Mucosa of stomach (tissue), 1 donor: ENCODE measurements around the gene RTN4RL2.
A peak's percentile ranks its signal among the peaks of the same experiment; 100 is the strongest.
"Not testable (repeated sequence)": the region's sequence is repeated elsewhere in the genome, so short reads cannot be mapped to it uniquely, and the experiment has no call there.

Source experiments
- H3K27me3 ChIP-seq: one replicate; pipeline ENCODE4 v1.7.0; 2013; ENCODE audit warnings: mild to moderate bottlenecking, low read length; ENCODE audit not compliant: control insufficient read depth, insufficient read depth
- H3K36me3 ChIP-seq: one replicate; pipeline ENCODE4 v1.7.0; 2013; ENCODE audit warnings: low read length; ENCODE audit not compliant: control insufficient read depth, insufficient read depth
- H3K4me1 ChIP-seq: one replicate; pipeline ENCODE4 v1.7.0; 2013; ENCODE audit warnings: mild to moderate bottlenecking, low read length; ENCODE audit not compliant: control insufficient read depth, insufficient read depth
- H3K4me3 ChIP-seq: one replicate; pipeline ENCODE4 v1.7.0; 2013; ENCODE audit warnings: low read length
- H3K9ac ChIP-seq: one replicate; pipeline ENCODE4 v1.7.0; 2013; ENCODE audit warnings: mild to moderate bottlenecking, low read length, moderate library complexity
- H3K9me3 ChIP-seq: one replicate; pipeline ENCODE4 v1.7.0; 2013; ENCODE audit warnings: mild to moderate bottlenecking, low read length, moderate library complexity; ENCODE audit not compliant: control insufficient read depth
- donor health status: Pancreatic carcinoma.

The RTN4RL2 gene

GRCh38 chr11:57438345-57439285 lies 21.7 kb upstream of the RTN4RL2 start:
- Histone ChIP-seq H3K36me3 (no peaks in the 10 kb centered on the region), H3K4me3 (no peak overlapping the region), H3K9me3 (no peaks in the 10 kb centered on the region), H3K27me3 (no peaks in the 10 kb centered on the region), H3K4me1 (peaks cover 8% of the 10 kb centered on the region), H3K9ac (no peak overlapping the region)

DNA sequence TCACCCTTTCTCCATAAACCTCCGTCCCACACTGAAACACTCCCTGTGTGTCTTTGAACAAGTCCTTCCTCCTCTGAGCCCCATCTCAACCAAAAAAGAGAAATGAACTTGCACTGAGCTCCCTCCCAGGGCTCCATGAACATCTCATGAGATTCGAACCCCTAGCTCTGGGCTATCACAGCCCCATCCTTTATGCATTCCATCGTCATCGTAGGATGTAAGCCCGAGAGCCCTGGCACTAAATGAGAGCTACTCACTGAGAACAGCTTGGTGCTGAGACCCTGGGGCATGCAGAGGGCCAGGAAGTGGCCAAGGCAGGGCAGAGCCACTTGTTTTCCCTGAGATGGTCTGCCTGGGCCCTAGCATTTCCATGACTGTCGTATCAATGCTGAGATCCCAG lies 20.5 kb upstream of the RTN4RL2 start:
- no peaks in the 10 kb centered on the region for H3K36me3 ChIP-seq
- H3K9ac ChIP-seq, result no peak overlapping the region
- no peak overlapping the region for H3K4me3 ChIP-seq
- peaks cover 8% of the 10 kb centered on the region for H3K4me1 ChIP-seq
- no peaks in the 10 kb centered on the region for H3K9me3 ChIP-seq
- H3K27me3 ChIP-seq, result no peaks in the 10 kb centered on the region

DNA sequence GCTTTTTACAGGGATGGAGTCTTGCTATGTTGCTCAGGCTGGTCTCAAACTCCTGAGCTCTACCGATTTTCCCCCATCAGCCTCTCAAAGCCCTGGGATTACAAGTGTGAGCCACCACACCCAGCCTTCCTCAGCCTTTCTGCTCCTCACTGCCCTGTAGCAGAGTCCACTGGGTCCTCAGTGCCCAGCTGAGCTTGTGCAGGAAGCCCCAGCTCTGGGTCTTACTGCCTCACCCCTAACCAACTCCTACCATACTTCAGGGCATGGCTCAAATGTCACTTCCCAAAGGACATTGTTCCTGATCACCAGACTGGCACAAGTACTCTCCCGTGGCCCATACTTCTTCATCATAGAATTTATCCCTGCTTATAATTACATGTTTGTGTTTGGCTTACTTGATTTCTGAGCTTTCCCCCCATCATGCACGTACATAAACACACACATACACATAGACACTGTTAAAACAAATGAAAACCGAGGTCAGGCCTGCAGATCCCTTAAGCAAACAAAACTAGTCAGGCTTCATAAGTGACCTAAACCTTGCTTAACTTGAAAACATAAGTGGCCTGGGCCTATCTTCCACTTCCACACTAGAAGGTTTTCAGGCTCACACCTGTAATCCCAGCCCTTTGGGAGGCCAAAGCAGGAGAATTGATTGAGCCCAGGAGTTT lies 19.4 kb upstream of the RTN4RL2 start:
- no peaks in the 10 kb centered on the region for H3K9me3 ChIP-seq
- no peaks in the 10 kb centered on the region for H3K27me3 ChIP-seq
- no peak overlapping the region for H3K9ac ChIP-seq
- no peak overlapping the region for H3K4me3 ChIP-seq
- no peaks in the 10 kb centered on the region for H3K36me3 ChIP-seq
- peaks cover 8% of the 10 kb centered on the region for H3K4me1 ChIP-seq

GRCh38 chr11:57444362-57445121 lies 15.8 kb upstream of the RTN4RL2 start:
- Histone ChIP-seq H3K27me3 (peaks cover 3% of the 10 kb centered on the region), H3K9me3 (no peaks in the 10 kb centered on the region), H3K4me3 (no peak overlapping the region), H3K4me1 (no peaks in the 10 kb centered on the region), H3K36me3 (no peaks in the 10 kb centered on the region), H3K9ac (no peak overlapping the region)

- not testable (repeated sequence) for H3K9me3 ChIP-seq, H3K27me3 ChIP-seq, H3K36me3 ChIP-seq, H3K9ac ChIP-seq, H3K4me3 ChIP-seq, H3K4me1 ChIP-seq
Measured at GRCh38 chr11:57445122-57445394, 15.3 kb upstream of the RTN4RL2 start.

DNA sequence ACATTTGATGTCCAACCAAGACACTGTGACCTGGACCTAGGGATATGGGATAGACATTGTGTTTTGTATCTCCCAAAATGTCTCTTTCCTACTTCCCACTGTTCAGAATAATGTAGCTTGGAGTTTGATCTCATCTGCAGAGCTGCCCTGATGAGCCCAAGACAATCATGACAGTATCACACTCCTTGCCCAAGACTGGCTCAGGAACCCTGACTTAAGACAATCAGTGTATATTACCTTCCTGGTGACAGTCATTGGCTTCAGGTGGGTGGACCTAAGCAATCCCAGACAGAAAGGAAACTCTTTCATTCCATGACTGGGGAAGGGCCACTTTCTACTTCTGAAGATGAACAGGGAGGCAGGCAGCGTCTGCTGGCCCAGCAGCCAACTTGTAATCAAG lies 14.3 kb upstream of the RTN4RL2 start:
- peaks cover 3% of the 10 kb centered on the region for H3K27me3 ChIP-seq
- no peaks in the 10 kb centered on the region for H3K36me3 ChIP-seq
- H3K4me3 ChIP-seq, result no peak overlapping the region
- H3K9me3 ChIP-seq, result no peaks in the 10 kb centered on the region
- no peaks in the 10 kb centered on the region for H3K4me1 ChIP-seq
- no peak overlapping the region for H3K9ac ChIP-seq

GRCh38 chr11:57453543-57454177 lies 6.7 kb upstream of the RTN4RL2 start:
- H3K27me3 ChIP-seq, result peaks cover 13% of the 10 kb centered on the region

GRCh38 chr11:57456960-57457642 lies 3.2 kb upstream of the RTN4RL2 start:
- no peak overlapping the region for H3K9ac ChIP-seq
- no peaks in the 10 kb centered on the region for H3K36me3 ChIP-seq
- no peaks in the 10 kb centered on the region for H3K9me3 ChIP-seq
- no peak overlapping the region for H3K4me3 ChIP-seq
- H3K4me1 ChIP-seq, result peaks cover 41% of the 10 kb centered on the region
- H3K27me3 ChIP-seq, result peaks cover 44% of the 10 kb centered on the region

More at GRCh38 chr11:57453543-57454177, 6.7 kb upstream of the RTN4RL2 start:
- Histone ChIP-seq H3K9ac (no peak overlapping the region), H3K4me3 (no peak overlapping the region), H3K9me3 (no peaks in the 10 kb centered on the region), H3K4me1 (peaks cover 26% of the 10 kb centered on the region), H3K36me3 (no peaks in the 10 kb centered on the region)

GRCh38 chr11:57457643-57458023 lies 2.7 kb upstream of the RTN4RL2 start:
- Histone ChIP-seq H3K36me3 (no peaks in the 10 kb centered on the region), H3K4me1 (peaks cover 41% of the 10 kb centered on the region), H3K4me3 (no peak overlapping the region), H3K9ac (no peak overlapping the region), H3K9me3 (no peaks in the 10 kb centered on the region), H3K27me3 (peaks cover 50% of the 10 kb centered on the region)

DNA sequence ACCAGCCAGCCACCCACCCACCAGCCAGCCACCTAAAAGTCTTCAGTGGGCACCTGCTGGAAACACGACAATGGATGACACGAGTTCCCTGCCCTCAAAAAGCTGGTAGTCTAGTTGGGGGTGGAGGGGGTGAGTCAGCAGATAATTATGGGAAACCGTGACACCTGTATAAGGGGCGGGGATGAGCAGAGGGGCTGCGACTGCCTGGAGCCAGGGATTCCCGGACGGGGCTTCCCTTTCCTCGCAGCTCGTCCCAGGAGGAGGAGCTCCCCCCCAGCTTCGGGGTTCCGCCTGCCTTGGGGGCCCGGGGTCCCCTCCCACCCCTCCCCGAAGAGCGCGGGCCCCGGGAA lies 2.3 kb upstream of the RTN4RL2 start:
- H3K9ac ChIP-seq, result no peak overlapping the region
- no peaks in the 10 kb centered on the region for H3K9me3 ChIP-seq
- H3K4me3 ChIP-seq, result no peak overlapping the region
- H3K4me1 ChIP-seq, result peaks cover 38% of the 10 kb centered on the region
- peaks cover 51% of the 10 kb centered on the region for H3K27me3 ChIP-seq
- H3K36me3 ChIP-seq, result no peaks in the 10 kb centered on the region

GRCh38 chr11:57458410-57459163 lies 1.7 kb upstream of the RTN4RL2 start:
- peak overlapping the region; percentile 58 for H3K9ac ChIP-seq
- no peaks in the 10 kb centered on the region for H3K36me3 ChIP-seq
- H3K27me3 ChIP-seq, result peaks cover 51% of the 10 kb centered on the region
- H3K4me3 ChIP-seq, result peak overlapping the region; percentile 9
- peaks cover 33% of the 10 kb centered on the region for H3K4me1 ChIP-seq
- no peaks in the 10 kb centered on the region for H3K9me3 ChIP-seq
